ENCODE data around the gene PLCXD1.

The PLCXD1 gene

DNA sequence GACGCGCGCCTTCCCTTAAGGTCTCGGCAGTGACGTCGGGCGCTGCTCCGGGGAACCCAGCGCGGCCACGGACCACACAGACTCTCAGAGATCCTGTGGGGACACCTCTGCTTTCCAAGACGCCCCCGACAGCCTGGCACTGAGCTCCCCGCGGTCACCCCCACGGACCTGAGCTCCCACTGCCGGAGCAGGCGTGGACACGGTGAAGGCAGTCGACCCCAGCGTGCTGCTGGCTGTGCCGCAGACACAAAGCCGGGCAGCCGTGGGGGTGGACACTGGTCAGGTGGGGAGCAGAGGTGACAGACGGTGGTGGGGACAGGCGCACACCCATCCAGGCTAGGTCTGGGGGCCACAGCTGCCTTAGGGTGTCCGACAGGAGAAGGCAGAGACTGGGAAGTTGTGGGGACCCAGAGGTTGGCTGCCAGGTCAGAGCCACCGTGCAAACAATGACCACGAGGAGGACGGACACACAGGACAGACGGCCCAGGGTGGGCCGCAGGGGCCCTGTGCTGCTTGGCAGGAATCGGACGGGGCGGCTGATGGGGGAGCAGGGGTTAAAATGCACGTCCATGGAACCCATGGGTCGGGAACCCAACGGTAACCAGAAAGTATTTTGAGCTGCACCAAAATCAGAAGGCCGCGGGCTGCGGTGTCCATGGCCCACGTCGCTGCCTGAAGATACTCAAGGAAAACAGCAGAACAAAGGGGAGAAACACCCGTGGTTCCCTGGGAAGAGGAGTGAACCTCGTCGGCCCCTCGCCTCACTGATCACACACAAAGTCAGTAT is 54.0 kb downstream of the PLCXD1 start:
- no peak for DNase-seq (ENCODE audit: low read depth)

DNA sequence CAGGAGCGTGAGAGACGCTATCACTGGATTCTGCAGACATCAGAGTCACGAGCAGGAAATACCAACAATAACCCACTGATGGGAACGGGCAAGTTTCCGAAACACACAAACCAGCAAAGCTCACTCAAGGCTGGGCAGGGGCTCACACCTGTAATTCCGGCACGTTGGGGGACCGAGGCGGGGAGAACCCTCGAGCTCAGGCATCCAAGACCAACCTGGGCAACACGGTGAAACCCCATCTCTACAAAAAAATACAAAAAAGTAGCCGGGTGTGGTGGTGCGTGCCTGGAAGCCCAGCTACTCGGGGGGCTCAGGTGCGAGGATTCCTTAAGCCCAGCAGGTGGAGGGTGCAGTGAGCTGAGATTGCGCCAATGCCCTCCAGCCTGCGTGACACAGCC is 54.6 kb downstream of the PLCXD1 start:
- no peak for DNase-seq (ENCODE audit: low read depth)

DNA sequence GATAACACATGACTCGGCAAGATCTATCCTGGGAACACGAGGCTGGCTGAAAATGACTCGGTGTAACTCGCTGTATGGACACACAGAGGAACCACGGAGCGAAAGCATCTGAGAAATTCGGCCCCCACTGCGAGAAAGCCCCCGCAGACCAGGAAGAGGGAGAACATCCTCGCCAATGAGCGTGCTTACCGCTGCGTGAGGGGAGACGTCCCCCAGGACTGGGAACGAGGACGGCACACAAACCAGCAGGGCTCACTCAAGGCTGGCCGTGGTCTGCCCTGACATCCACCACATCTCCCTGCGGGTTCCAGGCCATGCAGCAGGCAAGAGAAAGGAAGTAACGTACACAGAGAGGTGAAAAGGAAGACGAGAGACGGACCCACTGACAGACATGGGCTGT is 55.0 kb downstream of the PLCXD1 start:
- DNase-seq (ENCODE audit: low read depth) = no peak

DNA sequence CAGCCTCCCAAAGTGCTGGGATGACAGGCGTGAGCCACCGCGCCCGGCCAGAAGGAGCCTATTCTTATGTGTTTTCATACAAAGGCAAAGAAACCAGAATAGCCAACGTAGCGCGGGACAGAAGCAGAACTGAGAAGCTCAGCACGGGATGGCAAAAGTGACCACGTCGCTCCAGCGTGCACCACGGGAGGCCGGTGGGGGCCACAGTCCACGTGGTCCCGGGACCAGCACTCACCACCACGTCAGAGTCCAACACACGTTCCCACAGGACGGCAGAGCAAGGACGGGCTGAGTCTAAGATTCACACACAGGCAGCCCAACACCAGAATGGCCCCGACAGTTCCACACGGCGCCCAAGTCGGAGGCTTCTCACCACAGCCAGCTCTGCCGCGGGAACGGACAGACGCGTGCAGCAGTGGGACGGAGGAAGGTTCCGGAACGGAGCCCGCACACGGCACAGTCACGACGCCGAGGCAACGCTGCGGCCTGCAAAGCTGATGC is 56.2 kb downstream of the PLCXD1 start:
- DNase-seq (ENCODE audit: low read depth) = no peak

DNA sequence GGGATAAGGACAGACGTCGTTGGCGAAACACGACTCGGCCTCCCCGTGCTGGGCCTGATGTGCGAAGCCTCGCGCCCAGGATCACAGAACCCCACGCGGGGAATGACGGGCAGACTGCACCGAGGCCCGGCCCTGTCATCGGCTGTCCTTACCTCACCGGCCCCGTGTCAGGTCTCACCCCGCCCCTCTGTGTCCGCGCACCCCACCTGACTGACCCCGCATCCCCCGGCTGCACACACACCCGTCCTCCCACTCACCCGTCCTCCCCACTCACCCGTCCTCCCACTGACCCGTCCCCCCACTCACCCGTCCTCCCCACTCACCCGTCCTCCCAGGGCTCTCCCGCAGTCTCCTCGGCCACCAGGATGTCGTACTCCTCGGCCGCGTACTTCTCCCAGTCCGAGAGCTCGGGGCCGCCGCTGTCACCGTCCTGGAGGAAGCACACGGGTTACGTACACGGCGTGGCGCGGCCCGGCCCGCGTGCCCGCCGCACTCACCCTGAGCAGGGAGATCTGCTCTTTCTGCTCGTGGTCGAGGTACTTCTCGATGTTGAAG is 57.2 kb downstream of the PLCXD1 start:
- DNase-seq (ENCODE audit: low read depth) = no peak

DNA sequence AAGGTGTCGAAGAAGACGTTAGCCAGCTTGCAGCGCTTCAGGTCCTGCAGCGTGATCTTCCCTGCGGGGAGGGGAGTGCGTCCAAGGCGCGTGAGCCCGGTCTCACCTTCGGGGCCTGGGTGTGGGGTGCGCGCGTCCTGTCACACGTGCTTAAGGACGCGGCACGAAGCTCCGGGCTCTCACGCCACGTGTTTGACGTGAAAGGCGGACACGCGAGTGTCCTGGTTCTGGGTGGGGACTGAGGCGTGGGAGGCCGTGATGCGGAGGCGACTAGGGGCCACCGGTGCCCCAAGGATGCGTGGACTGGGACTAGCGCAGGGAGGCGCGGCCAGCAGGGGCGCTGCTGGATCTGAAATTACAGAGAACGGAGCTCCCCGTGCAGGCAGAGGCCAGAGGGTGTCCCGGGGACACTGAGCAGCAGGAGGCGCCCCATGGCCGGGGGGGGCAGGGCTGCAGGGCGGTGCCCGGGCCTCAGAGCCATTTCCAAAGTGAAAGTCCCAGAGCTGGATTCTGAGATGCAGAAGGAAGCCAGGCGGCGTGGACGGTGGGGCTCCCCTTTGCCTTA is 57.7 kb downstream of the PLCXD1 start:
- DNase-seq (ENCODE audit: low read depth) = no peak

DNA sequence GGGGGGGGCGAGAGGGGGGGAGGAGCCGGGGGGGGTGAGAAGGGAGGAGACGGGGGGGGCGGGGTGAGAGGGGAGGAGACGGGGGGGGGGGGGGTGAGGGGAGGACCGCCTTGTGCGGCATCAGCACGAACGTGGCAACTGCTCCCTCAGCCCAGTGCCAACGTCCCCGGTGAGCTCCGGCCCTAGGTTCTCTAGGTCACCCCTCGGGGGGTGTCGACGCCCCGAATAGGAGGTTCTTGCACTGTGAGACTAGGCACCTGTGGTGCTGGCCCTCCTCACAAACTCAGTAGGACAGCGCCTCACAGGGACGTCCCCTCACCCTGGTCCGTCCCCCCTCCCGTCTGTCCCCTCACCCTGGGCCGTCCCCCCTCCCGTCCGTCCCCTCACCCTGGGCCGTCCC is 58.9 kb downstream of the PLCXD1 start:
- no peak for DNase-seq (ENCODE audit: low read depth)

DNA sequence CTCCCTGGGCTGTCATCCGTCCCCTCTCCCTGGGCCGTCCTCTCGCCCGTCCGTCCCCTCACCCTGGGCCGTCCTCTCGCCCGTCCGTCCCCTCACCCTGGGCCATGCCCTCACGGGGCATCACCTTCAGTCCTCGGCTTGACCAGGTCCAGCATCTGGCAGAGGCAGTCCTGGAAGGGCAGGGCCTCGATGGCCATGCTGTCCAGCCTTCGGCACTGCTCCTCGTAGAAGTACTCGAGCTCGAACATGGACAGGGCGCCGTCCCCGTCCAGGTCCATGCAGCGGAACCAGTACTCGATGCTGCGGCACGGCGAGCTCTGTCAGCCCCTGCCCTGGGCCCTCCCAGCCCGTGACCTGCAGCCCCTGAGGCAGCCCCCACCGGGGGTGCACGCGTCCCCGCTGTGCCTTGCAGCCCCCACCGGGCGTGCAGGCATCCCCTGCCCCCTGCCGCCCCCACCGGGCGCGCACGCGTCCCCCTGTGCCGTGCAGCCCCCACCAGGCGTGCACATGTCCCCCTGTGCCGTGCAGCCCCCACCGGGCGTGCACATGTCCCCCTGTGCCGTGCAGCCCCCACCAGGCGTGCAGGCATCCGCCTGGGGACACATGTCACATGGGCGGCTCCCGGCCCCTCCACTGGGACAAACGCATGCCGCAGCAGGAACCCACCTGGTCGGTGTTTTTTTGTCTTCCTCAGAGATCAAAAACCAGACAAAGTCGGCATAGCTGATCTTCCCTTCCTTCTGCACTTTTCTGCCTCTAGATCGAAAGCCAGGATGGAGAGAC is 59.7 kb downstream of the PLCXD1 start:
- DNase-seq (ENCODE audit: low read depth) = no peak

DNA sequence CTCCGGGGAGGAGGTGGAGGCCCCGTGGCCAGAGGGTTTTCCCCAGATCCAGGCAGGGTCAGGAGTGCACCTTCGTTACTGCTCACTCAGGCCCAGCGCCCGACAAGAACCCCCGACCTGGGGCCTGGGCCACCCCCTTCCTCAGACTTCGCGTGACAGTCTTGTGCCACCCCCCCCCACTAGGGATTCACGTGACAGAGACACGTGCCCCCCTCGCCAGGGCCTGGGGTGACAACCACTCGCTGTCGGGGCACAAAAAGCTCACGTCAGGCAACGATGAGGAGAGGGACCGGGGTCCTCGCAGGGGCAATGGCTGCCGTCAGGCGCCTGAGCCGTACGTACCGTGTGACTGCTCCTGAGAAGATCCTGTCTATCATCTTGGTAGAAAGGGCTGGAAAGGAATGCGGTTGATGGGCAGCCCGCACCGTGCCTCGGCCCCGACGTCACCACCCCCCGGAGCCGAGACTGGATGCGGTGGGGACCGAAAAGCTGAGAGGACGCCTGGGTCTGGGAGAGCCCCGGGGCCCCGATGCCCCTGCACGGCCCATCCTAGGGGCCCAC is 60.4 kb downstream of the PLCXD1 start:
- DNase-seq (ENCODE audit: low read depth) = no peak

DNA sequence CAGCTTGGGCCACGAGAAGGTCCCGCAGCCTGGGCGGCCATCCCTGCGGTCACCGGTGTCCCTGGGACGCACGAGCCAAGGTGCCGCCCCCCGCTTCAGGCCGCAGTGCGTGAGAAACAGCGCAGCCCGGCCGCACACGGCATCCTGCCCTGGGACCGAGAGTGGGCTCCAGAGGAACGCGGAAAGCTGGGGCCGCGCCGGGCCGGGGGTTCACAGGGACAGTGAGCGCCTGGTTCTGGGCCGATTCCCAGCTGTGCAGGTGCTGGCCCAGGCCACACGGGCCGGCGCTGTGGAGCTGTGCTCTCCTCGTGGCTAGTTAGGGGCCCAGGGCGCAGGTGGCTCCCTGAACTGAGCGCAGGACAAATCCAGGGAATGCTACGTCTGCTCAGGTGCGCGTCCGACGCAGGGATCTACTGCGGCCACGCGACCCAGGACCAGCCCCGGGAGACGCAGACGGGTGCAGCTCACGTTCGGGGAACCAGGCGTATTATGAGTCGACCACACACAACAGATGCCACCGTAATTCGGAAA is 63.3 kb downstream of the PLCXD1 start:
- DNase-seq (ENCODE audit: low read depth) = no peak

DNA sequence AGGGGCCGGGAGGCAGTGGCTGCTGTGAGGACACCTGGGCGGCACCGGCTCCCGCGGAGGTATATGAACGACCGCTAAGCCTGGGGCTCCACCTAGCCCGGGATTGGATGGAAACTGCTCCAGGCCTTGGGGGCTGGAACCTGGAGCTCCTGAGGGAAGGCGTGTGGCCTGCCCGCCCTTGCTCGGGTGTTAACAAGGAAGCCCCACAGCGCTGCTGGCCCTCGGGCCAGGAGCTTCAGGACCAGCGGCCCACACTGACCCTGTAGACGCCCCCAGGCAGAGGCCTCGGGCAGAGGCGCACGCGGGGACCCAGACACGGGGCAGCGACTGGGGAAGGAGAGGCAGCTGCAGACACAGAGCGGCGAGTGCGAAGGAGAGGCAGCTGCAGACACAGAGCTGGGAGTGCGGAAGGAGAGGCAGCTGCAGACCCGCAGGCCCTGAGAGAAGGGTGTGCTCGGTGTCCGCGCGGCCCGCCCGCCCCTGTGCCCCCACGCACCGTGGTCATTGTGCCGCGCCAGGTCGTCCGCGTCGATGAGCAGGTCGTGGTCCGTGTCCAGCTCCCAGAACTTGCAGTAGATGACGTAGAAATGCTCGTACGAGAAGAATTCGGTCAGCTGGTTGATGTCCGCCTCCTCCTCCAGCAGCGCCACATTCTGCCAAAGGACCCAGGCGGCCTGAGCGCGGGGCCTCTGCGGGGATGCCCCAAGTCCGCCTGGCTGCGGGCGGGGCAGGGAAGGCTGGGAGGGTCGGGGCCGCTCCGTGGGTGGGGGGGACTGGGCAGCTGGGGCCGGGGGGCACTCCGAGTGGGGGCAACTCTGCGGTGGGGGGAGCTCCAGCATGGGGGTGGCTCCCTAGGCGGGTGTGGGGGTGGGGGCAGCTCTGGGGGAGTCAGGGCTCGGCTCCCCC is 64.1 kb downstream of the PLCXD1 start:
- DNase-seq (ENCODE audit: low read depth) = no peak

DNA sequence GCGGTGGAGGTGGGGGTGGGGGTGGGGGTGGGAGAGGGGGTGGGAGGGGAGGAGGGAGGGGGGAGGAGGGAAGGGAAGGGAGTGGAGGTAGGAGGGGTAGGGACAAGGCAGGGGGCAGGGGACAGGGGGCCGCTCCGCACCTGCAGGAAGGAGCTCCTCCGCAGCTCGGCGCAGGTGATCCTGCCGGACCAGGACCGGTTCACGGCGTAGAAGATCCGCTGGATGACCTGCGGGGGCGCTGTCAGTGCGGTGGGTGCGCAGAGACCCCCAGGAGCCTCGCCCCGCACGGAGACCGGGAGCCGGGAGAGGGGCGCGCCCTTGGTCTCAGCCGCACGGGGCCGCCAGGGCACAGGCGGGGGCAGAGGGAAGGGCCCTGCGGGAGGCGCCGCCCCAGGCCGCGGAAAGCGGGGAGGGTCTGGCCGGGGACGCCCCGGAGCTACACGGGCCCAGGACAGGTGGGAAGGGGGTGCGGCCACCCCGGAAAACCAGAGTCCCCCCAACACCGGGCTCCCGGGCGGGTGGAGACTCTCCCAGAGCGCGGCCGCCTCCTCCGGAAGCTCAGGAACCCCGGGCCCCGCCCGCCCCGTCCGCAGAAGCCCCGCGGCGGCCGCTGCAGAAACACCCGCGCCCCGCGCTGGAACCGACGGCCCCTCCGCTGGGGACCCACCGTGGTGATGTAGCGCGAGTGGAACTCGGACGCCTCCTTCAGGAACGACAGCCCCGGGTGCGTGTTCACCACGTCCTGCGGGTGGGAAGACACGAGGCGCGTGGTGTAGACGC is 65.0 kb downstream of the PLCXD1 start:
- DNase-seq (ENCODE audit: low read depth) = no peak

DNA sequence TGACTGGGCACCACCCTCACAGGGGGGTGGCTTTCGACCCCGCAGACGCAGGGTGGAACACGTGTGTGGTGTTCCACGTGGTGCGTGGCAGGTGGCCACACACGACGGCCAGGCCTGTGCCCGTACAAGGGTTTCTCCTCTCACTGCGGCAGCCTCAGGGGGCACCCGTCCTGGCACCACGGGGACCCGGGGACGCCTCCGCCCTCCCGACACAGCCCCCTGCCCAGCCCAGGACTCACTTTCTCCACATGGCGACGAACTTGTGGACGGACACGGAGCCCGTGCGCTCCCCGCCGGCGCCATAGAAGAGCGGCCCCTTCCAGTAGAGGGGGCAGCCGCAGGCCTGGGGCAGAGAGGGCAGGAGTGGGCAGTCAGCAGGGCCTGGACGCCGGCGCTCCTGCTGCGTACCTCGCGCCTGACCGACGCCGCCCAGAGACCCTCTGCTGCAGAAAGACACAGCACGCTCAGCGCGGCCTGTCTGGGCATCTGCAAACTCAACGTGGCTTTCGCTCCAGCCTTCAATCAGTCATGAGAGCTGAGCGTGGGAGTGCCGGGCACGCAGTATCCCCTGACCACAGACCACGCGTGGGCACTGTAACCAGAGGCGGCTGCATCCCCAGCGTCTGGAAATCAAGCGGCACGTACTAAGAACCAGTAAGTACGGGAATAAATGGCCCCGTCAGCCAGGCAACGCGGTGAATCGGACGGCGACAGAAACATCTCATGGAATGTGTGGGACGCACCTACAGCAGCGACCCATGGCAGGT is 66.4 kb downstream of the PLCXD1 start:
- no peak for DNase-seq (ENCODE audit: low read depth)

DNA sequence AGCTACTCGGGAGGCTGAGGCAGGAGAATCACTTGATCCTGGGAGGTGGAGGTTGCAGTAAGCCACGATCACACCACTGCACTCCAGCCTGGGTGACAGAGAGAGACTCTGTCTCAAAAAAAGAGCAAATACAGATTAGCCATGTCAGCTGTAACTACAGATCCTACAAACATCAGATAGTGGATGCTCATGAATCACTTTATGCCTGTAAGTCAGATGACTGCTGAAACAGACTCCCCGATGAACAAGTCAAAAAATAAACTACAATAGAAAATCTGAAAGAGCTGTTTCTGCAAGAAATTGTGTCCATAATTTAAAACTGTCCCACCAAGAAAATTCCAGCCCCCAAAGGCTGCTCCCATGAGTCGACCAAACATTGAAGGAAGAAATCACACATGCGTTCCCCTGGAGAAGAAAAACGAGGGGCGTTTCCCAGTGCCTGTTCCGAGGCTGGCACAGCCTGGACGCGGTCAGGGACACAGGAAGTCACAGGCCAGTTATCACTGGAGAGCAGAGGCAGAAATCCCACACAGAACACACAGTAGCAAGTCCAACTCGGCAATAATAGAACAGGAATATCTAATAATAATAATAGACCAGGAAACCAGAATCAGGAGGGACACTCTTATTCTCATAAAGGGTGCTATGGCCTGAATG is 67.4 kb downstream of the PLCXD1 start:
- no peak for DNase-seq (ENCODE audit: low read depth)

DNA sequence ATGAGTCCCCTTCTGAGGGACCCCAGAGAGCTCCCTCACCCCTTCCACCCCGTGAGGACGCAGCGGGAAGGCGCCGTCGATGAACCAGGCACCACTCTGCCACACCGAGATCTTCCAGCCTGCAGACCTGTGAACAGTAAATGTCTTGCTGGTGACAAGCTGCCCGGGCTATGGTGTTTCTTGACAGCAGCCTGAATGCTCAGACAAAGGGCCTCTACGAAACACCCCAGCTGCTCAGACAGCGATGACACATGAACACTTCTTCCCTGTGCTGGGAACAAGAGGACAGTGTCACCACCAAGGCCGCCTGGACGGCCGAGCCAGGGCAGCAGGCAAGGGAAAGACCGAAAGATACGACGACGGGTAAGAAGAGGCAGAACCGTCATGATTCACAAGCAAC is 68.0 kb downstream of the PLCXD1 start:
- DNase-seq (ENCODE audit: low read depth) = no peak

DNA sequence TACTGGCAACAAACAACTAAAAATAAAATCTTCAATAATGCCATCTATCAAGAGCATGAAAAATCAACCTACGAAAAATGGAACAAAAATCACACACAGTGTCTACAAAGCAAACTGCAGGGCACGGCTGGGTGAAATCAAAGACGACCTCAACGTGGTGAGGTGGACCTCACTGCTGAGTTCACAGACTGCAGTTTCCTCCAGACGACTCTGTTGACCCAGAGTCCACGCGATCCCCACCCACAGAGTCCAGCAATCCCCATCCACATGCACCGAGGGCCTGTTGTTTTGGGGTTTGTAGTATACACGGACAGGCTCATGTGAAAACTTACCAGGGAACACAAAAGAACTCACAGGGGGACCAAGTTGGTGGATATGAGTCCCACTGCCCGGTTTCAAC is 68.5 kb downstream of the PLCXD1 start:
- DNase-seq (ENCODE audit: low read depth) = no peak

DNA sequence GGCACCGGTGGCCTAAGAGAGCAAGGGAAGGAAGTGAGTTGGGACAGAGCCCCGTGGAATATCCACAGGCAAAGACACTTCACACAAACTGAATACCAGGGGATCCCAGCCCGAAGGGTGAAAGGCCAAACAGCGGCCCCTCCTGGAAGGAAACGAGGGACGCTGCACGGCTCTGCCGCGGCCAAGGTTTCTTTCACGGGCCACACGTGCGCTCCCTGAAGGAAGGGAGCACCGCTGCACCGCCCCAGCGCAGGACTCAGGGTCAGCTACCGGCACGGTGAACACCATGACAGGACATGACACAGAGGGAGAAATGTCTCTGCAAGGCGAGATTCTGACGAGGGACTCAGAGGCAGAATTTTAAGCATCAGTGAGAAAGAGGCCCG is 69.0 kb downstream of the PLCXD1 start:
- no peak for DNase-seq (ENCODE audit: low read depth)

DNA sequence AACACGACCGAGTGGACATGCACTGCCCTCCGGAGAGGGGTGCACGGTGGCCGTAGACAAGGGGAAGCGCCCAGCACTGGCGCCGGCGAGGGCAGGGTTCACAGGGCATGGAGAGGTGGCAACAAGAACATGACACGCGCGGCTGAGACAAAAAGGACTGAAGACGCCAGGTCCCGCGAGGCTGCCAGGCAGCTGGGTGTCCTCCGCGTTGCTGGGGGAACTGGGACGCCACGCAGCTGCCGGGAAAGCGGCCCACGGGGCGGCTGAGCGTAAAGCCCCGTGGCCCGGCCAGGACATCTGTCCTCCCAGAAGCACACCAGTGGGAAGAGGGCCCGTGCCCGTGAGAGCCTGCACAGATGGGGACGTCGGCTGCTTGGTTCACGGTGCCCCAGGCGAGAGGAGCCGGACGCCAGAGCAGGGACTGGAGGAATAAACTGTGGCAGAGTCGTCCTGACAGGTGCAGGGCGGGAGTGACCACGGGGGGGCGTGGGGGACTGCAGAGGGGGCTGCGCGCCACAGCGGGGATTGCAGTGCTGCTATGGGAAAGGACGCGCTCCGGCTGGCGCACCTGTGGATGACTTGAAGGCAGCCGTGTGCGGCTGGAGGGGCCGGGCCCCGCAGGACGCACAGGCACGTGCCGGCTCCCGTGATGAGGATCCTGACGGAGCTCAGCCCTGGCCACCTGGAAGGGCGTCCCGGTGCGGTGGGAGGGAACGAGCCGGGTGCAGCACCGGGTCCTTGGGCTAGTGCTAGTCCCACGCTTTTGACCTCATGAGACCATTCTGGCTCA is 69.5 kb downstream of the PLCXD1 start:
- no peak for DNase-seq (ENCODE audit: low read depth)

Data from ELR (cell line).